Measurements from ENCODE around the gene TANC1. TPM values are rescaled to one million over a fixed set of nuclear protein-coding genes. Genes with fewer than 3 reads are reported as not detected.

The TANC1 gene
- polyA plus RNA-seq, 1 donor (not counting 4 experiments of a cell fraction or from before 2014, with no cell fraction given) = 33.5 TPM

DNA sequence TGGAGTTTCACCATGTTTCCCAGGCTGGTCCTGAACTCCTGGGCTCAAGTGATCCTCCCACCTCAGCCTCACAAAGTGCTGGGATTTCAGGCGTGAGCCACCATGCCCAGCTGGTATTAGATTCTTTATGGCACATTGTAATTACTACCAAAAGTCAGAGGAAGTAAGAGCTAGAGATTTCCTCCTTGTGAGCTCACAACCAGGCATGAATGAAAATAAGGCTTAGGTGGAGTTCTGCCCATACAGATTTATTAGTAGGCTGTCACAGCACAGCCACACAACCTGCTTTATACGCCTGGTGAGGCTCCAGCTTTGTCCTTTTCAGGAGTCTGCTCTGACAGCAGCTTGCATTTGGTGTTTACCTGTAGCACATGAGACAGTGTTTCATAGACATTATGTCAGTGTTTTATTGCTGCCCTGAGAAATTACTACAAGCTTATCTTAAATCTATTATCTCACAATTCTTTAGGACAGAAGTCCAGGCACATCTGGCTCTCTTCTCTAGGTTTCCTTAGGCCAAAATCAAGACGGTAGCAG, 156.6 kb downstream of the TANC1 start:
- TF ChIP-seq, protein P1, sequence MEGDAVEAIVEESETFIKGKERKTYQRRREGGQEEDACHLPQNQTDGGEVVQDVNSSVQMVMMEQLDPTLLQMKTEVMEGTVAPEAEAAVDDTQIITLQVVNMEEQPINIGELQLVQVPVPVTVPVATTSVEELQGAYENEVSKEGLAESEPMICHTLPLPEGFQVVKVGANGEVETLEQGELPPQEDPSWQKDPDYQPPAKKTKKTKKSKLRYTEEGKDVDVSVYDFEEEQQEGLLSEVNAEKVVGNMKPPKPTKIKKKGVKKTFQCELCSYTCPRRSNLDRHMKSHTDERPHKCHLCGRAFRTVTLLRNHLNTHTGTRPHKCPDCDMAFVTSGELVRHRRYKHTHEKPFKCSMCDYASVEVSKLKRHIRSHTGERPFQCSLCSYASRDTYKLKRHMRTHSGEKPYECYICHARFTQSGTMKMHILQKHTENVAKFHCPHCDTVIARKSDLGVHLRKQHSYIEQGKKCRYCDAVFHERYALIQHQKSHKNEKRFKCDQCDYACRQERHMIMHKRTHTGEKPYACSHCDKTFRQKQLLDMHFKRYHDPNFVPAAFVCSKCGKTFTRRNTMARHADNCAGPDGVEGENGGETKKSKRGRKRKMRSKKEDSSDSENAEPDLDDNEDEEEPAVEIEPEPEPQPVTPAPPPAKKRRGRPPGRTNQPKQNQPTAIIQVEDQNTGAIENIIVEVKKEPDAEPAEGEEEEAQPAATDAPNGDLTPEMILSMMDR (optimal IDR thresholded peaks at IDR 0.05 in 1 of 3, IDR thresholded peaks at IDR 0.05 in 1 of 3, conservative IDR thresholded peaks at IDR 0.05 in 1 of 3; ENCODE audit: extremely low read depth in 1 of 3, insufficient read depth in 2 of 3, low read length in 3 of 3) = no peak
- TF ChIP-seq EZH2 (IDR thresholded peaks at IDR 0.05; ENCODE audit: low read length) = no peak
- no peak for FAIRE-seq

GRCh38 chr2:159125858-159126257, 157.4 kb downstream of the TANC1 start:
- Histone ChIP-seq H3K79me2 (ENCODE audit: control insufficient read depth, insufficient read depth, low read length) (peaks cover 42% of the 10 kb centered on the region), H3K4me1 (ENCODE audit: control insufficient read depth, extremely low read depth, insufficient read depth, low read length) (peaks cover 35% of the 10 kb centered on the region)
- dilution Hi-C loops (cut with MboI; ENCODE audit: extremely low pct_ligation_motif_present, low sequenced_read_pairs) = no loop called here

More for the DNA sequence above, 156.6 kb downstream of the TANC1 start:
- no peak for DNase-seq (ENCODE audit: low read depth, low spot score)
- peak overlapping the region; percentile 71 for H3K4me2 ChIP-seq (ENCODE audit: control insufficient read depth, extremely low read depth, insufficient read depth, low read depth, low read length)
- H3K9ac ChIP-seq (ENCODE audit: control insufficient read depth, extremely low read depth, insufficient read depth, low read length) = peak overlapping the region; percentile 70
- peak overlapping the region; percentile 87 for H3K27ac ChIP-seq (ENCODE audit: control insufficient read depth, insufficient read depth, low read length)
- peaks cover 35% of the 10 kb centered on the region for H3K4me1 ChIP-seq (ENCODE audit: control insufficient read depth, extremely low read depth, insufficient read depth, low read length)
- H3K79me2 ChIP-seq (ENCODE audit: control insufficient read depth, insufficient read depth, low read length) = peaks cover 39% of the 10 kb centered on the region
- peaks cover 2 to 5% of the 10 kb centered on the region in 2 experiments for H3K36me3 ChIP-seq (ENCODE audit: control insufficient read depth in 2 of 2, extremely low read depth in 1 of 2, insufficient read depth in 2 of 2, low read length in 2 of 2)
- H3K9me1 ChIP-seq (ENCODE audit: control insufficient read depth, extremely low read depth, insufficient read depth, low read length) = no peaks in the 10 kb centered on the region
- no peaks in the 10 kb centered on the region for H3K9me3 ChIP-seq (ENCODE audit: control insufficient read depth, low read depth, low read length)
- H4K20me1 ChIP-seq (ENCODE audit: control insufficient read depth, extremely low read depth, insufficient read depth, low read length) = no peaks in the 10 kb centered on the region
- dilution Hi-C loops (cut with MboI; ENCODE audit: extremely low pct_ligation_motif_present, low sequenced_read_pairs) = no loop called here
- no peak overlapping the region for H2AFZ ChIP-seq (ENCODE audit: control insufficient read depth, low read length)
- H3K4me3 ChIP-seq (ENCODE audit: control insufficient read depth in 2 of 3, extremely low read depth in 1 of 3, insufficient read depth in 2 of 3, low read depth in 1 of 3, low read length in 3 of 3) = peak overlapping the region in 1 of 3 experiments; percentile 5
- H3K27me3 ChIP-seq (ENCODE audit: control insufficient read depth, extremely low read depth, insufficient read depth, low read length) = no peaks in the 10 kb centered on the region

More at GRCh38 chr2:159125858-159126257, 157.4 kb downstream of the TANC1 start:
- Histone ChIP-seq H2AFZ (ENCODE audit: control insufficient read depth, low read length) (no peak overlapping the region), H4K20me1 (ENCODE audit: control insufficient read depth, extremely low read depth, insufficient read depth, low read length) (no peaks in the 10 kb centered on the region), H3K27me3 (ENCODE audit: control insufficient read depth, extremely low read depth, insufficient read depth, low read length) (no peaks in the 10 kb centered on the region), H3K9me3 (ENCODE audit: control insufficient read depth, low read depth, low read length) (no peaks in the 10 kb centered on the region), H3K36me3 (ENCODE audit: control insufficient read depth in 2 of 2, extremely low read depth in 1 of 2, insufficient read depth in 2 of 2, low read length in 2 of 2) (peaks cover 3% of the 10 kb centered on the region in 2 experiments), H3K27ac (ENCODE audit: control insufficient read depth, insufficient read depth, low read length) (no peak overlapping the region), H3K4me3 (ENCODE audit: control insufficient read depth in 2 of 3, extremely low read depth in 1 of 3, insufficient read depth in 2 of 3, low read depth in 1 of 3, low read length in 3 of 3) (no peak overlapping the region), H3K4me2 (ENCODE audit: control insufficient read depth, extremely low read depth, insufficient read depth, low read depth, low read length) (no peak overlapping the region), H3K9me1 (ENCODE audit: control insufficient read depth, extremely low read depth, insufficient read depth, low read length) (no peaks in the 10 kb centered on the region), H3K9ac (ENCODE audit: control insufficient read depth, extremely low read depth, insufficient read depth, low read length) (no peak overlapping the region)
- DNase-seq (ENCODE audit: low read depth, low spot score) = no peak
- no peak for FAIRE-seq
- no peak for TF ChIP-seq EZH2 (IDR thresholded peaks at IDR 0.05; ENCODE audit: low read length)
- TF ChIP-seq, protein P1 (optimal IDR thresholded peaks at IDR 0.05 in 1 of 3, IDR thresholded peaks at IDR 0.05 in 1 of 3, conservative IDR thresholded peaks at IDR 0.05 in 1 of 3; ENCODE audit: extremely low read depth in 1 of 3, insufficient read depth in 2 of 3, low read length in 3 of 3) = no peak
